GM12891 (cell line): Measurements from ENCODE around the gene RXFP1.

Source experiments
- POLR2A ChIP-seq: IDR thresholded peaks from 2 replicates; pipeline ENCODE4 v1.6.1; 2011; ENCODE audit warnings: low read depth, low read length, control low read depth
- POLR2AphosphoS5 ChIP-seq: IDR thresholded peaks from 2 replicates; pipeline ENCODE4 v1.6.1; 2011; ENCODE audit warnings: low read depth, low read length, control low read depth
- TAF1 ChIP-seq: IDR thresholded peaks from 2 replicates; pipeline ENCODE4 v1.6.1; 2011; ENCODE audit warnings: low read depth, low read length, control low read depth

DNA sequence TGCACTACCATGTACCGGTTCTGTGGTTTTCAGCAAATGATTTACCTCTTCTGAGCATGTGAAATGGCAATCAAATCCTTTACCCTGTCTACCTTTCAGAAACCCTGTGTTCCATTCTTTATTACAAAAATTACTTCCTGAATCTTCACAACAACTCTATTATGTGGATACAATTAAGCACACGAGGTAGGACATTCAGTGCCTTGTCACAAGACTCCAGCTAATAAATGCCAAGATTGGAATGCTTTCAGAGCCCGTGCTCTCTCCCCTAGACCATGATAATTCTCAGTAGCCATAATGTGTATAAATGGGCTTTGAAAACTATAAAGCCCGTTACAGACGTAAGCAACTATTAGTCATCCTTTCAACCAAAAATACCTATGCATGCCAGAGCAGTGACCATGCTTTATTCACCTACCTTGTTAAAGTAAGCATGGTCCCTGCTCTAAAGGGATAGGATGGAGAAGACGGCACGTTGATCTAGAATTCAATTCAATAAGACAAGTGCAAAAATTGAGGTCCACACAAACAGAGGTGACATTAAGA, 2.4 kb downstream of the RXFP1 start:
- TF ChIP-seq TAF1 (no peak), POLR2A (no peak), POLR2AphosphoS5 (no peak)
